ENCODE measurements around the gene PCYT2.

- TF ChIP-seq PML (IDR thresholded peaks at IDR 0.05; ENCODE audit: low read length): no peak
- TF ChIP-seq KDM1A (IDR thresholded peaks at IDR 0.05; ENCODE audit: borderline replicate concordance): no peak
Measured at GRCh38 chr17:81941484-81942166, 30.4 kb upstream of the PCYT2 start.

Measured in GM12878 (cell line).